Heart left ventricle (tissue), 13 donors: ENCODE measurements around the gene GADD45A.

Experiments used
- CTCF ChIP-seq, 12 donors: fragments of 200-600 bp; sonication (generic) in 4 of 12; IDR thresholded peaks; one replicate each; pipeline versions ENCODE4 v1.5.0 to v1.8.0; 2018 to 2022; ENCODE audit warnings: antibody characterized with exemption in 12 of 12, mild to moderate bottlenecking in 5 of 12
- POLR2A ChIP-seq, 2 donors: fragments of 450-650 bp; IDR thresholded peaks; one replicate each; pipeline ENCODE4 v1.6.1; 2017; ENCODE audit warnings: antibody characterized with exemption in 2 of 2, mild to moderate bottlenecking in 2 of 2, moderate library complexity in 2 of 2
- donor health status: ischemic (EF 13 %, LVEDD 7.1; RV severe dilation, severe dysfunction).
- donor health status: DM: no; HTN: yes; CAD: no.
- donor health status: DM: no; HTN: no; CAD: no.
- donor health status: ischemic (EF 25% LVEDD 6.9; RV normal size, moderate dysfunction).
- donor health status: ischemic (EF 25% LVEDD 5.7; RV mildly dilated, moderate dysfunction).
- donor health status: ischemic (EF 35%, LVEDD 5.7; RV mildly dilated, moderate dysfunction).
- donor health status: nonischemic (EF 11% LVEDD 7.7; RV severe dilation, severe dysfunction).
- donor health status: DM: yes; HTN: yes; CAD: no.
- donor health status: PGD.
- donor health status: ischemic (EF 29% LVEDD 5.4; RV normal size, mild dysfunction).
- donor health status: nonischemic (EF 23%, LVEDD 6.1; RV moderate dilation, normal function).

GRCh38 chr1:67647036-67647798 lies 37.8 kb upstream of the GADD45A start:
- no peak for TF ChIP-seq CTCF (IDR thresholded peaks at IDR 0.05)
- no peak for TF ChIP-seq POLR2A (IDR thresholded peaks at IDR 0.05)
